Liver (tissue), 9 donors: ENCODE measurements around the gene NEUROD4. TPM values are rescaled to one million over a fixed set of nuclear protein-coding genes. Genes with fewer than 3 reads are reported as not detected.

ENCODE experiments used
- DNase-seq: peaks from one replicate; pipeline ENCODE4 v3.0.0-alpha.2; 2017; ENCODE audit warnings: low spot score
- H3K27ac ChIP-seq, 2 donors: one replicate each; pipeline ENCODE4 v1.7.0; 2013; ENCODE audit warnings: inconsistent platforms in 2 of 2, low read length in 2 of 2, control low read depth in 1 of 2, low read depth in 1 of 2, mild to moderate bottlenecking in 1 of 2
- H3K27me3 ChIP-seq, 4 donors: one replicate each; pipeline versions ENCODE4 v1.6.1 to v1.7.0; 2013; ENCODE audit warnings: low read length in 3 of 4, inconsistent platforms in 1 of 4, mild to moderate bottlenecking in 1 of 4, moderate library complexity in 1 of 4; ENCODE audit not compliant: control insufficient read depth in 4 of 4, insufficient read depth in 4 of 4
- H3K36me3 ChIP-seq, 4 donors: one replicate each; pipeline versions ENCODE4 v1.6.1 to v1.7.0; 2013; ENCODE audit warnings: low read length in 3 of 4, mild to moderate bottlenecking in 3 of 4, low read depth in 1 of 4, moderate library complexity in 1 of 4; ENCODE audit not compliant: control insufficient read depth in 4 of 4, insufficient read depth in 3 of 4
- H3K4me1 ChIP-seq, 4 donors: one replicate each; pipeline versions ENCODE4 v1.6.1 to v1.7.0; 2013; ENCODE audit warnings: low read length in 3 of 4, mild to moderate bottlenecking in 3 of 4, moderate library complexity in 1 of 4; ENCODE audit not compliant: control insufficient read depth in 4 of 4, insufficient read depth in 4 of 4
- H3K4me3 ChIP-seq, 3 donors: one replicate each; pipeline versions ENCODE4 v1.6.1 to v1.7.0; 2013; ENCODE audit warnings: low read length in 3 of 3, control low read depth in 1 of 3, low read depth in 1 of 3, mild to moderate bottlenecking in 1 of 3
- H3K9ac ChIP-seq, 2 donors: one replicate each; pipeline ENCODE4 v1.7.0; 2013; ENCODE audit warnings: low read length in 2 of 2, mild to moderate bottlenecking in 2 of 2, moderate library complexity in 2 of 2, control low read depth in 1 of 2, low read depth in 1 of 2
- H3K9me3 ChIP-seq, 4 donors: one replicate each; pipeline versions ENCODE4 v1.6.1 to v1.7.0; 2013; ENCODE audit warnings: low read length in 3 of 4; ENCODE audit not compliant: control insufficient read depth in 4 of 4
- FOXA1 ChIP-seq: IDR thresholded peaks from 2 replicates; pipeline ENCODE4 v1.6.1; 2016; ENCODE audit warnings: antibody characterized with exemption
- GABPA ChIP-seq, 2 donors: IDR thresholded peaks in 1 of 2; conservative IDR thresholded peaks in 1 of 2; 2 replicates each; pipeline ENCODE4 v1.6.1; 2016; ENCODE audit warnings: antibody characterized with exemption in 2 of 2, mild to moderate bottlenecking in 1 of 2, moderate library complexity in 1 of 2
- HNF4A ChIP-seq, 2 donors: conservative IDR thresholded peaks; 2 replicates each; pipeline ENCODE4 v1.6.1; 2016; ENCODE audit warnings: antibody characterized with exemption in 2 of 2, mild to moderate bottlenecking in 2 of 2
- HNF4G ChIP-seq: IDR thresholded peaks from 2 replicates; pipeline ENCODE4 v1.6.1; 2016; ENCODE audit warnings: antibody characterized with exemption
- JUND ChIP-seq, 2 donors: IDR thresholded peaks; 2 replicates each; pipeline ENCODE4 v1.6.1; 2016; ENCODE audit warnings: antibody characterized with exemption in 2 of 2
- NR2F2 ChIP-seq: IDR thresholded peaks from 2 replicates; pipeline ENCODE4 v1.6.1; 2016; ENCODE audit warnings: antibody characterized with exemption
- RAD21 ChIP-seq, 2 donors: IDR thresholded peaks; 2 replicates each; pipeline ENCODE4 v1.6.1; 2016; ENCODE audit warnings: antibody characterized with exemption in 2 of 2, mild to moderate bottlenecking in 2 of 2
- RXRA ChIP-seq, 2 donors: IDR thresholded peaks; 2 replicates each; pipeline ENCODE4 v1.6.1; 2017 to 2018; ENCODE audit warnings: antibody characterized with exemption in 2 of 2, mild to moderate bottlenecking in 1 of 2
- SP1 ChIP-seq: IDR thresholded peaks from 2 replicates; pipeline ENCODE4 v1.6.1; 2018; ENCODE audit warnings: antibody characterized with exemption, mild to moderate bottlenecking
- YY1 ChIP-seq: IDR thresholded peaks from 2 replicates; pipeline ENCODE4 v1.6.1; 2016; ENCODE audit warnings: antibody characterized with exemption, mild to moderate bottlenecking
- WGBS: extraction: QIAGEN DNeasy Blood & Tissue Kit; methylation state at CpG from one replicate; pipeline ENCODE4 v1.1.7; 2013; 5-methylcytosine and 5-hydroxymethylcytosine counted together
- polyA plus RNA-seq, 2 donors: library from polyadenylated mRNA; stranded (reverse) in 1 of 2; unstranded in 1 of 2; fragments of 200-250 nt in 1 of 2; fragments of >200 nt in 1 of 2; fragmentation: Nextera tagmentation in 1 of 2; extraction: Ambion mirVana in 1 of 2; gene quantifications; one replicate each; pipeline versions ENCODE4 v1.2.1 to v1.2.3, GENCODE V29; 2013 to 2015
- total RNA-seq, 2 donors: library from RNA; depleted of rRNA; stranded (reverse); fragments of >200 nt; gene quantifications; one replicate each; pipeline ENCODE4 v1.2.3, GENCODE V29; 2014
- TF ChIP-seq, protein P1 (sequence below): IDR thresholded peaks from 2 replicates; pipeline ENCODE4 v1.6.1; 2016; ENCODE audit warnings: antibody characterized with exemption
- TF ChIP-seq, protein P2 (sequence below): IDR thresholded peaks from 2 replicates; pipeline ENCODE4 v1.6.1; 2016; ENCODE audit warnings: antibody characterized with exemption
- TF ChIP-seq, protein P3 (sequence below): fragments of 150-350 bp; IDR thresholded peaks from 2 replicates; pipeline ENCODE4 v1.5.1; 2017; ENCODE audit warnings: improper control_type of control experiment, low read depth, low read length; ENCODE audit not compliant: missing input control
- TF ChIP-seq, protein P4 (sequence below): IDR thresholded peaks from 2 replicates; pipeline ENCODE4 v1.6.1; 2016; ENCODE audit warnings: antibody characterized with exemption, mild to moderate bottlenecking
- donor health status: healthy.
- donor health status: healthy.
- donor health status: healthy.
- donor health status: healthy.
- donor health status: healthy.

The NEUROD4 gene
- total and polyA plus RNA-seq, 4 donors, result not detected

DNA sequence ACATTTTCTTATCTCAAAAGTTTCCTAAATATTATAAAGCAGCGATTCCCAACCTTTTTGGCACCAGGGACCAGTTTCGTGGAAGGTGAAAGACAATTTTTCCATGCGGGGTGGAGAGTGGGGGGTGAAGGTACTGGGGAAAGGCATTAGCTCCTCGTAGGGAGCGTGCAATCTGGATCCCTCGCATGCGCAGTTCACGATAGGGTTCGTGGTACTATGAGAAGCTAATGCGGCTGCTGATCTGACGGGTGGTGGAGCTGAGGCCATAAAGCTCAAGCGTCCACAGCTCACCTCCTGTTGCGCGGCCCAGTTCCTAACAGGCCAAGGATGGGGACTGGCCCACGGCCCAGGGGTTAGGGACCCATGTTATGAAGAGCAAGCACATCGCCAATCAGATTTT is 29.9 kb downstream of the NEUROD4 start (continued):
- no peak for TF ChIP-seq SP1

DNA sequence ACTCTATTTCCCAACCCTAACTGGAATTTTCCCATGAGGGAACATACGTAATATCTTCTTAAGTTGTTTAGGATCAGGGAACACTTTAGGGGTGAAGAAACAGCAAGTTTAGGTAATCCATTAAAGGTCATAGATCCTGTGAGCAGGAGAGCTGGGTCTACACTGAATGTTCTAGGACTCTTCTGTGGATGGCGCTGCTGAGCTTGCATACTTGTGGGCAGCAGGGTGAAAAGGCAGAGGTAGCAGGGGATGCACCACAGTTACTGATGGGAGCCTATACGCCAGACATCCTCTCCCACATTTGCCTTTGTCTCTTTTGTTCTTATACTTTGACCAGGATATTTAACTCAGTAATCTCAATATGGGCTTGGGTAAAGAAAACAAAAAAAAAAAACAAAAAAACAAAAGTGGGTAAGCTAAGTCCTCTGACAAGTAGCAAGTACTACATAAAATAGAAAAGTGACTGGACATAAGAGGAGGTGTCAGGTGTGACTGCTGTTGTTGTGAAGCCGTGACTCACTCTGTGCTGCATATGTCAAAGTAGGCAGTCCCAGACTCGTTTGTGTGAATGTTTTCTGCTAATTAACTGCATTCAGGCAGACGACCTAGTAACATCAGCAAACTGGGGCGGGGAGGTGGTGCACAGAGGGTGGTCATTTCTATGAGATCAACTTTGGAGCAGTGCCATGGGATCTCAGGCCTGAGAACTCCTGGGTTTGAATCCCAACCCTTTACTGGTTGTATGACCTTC is 31.6 kb downstream of the NEUROD4 start:
- Histone ChIP-seq H3K4me3 (no peak overlapping the region), H3K27me3 (peaks cover 0 to 6% (median 0%) of the 10 kb centered on the region in 4 donors), H3K9me3 (no peaks in the 10 kb centered on the region), H3K27ac (no peak overlapping the region), H3K36me3 (no peaks in the 10 kb centered on the region), H3K9ac (no peak overlapping the region), H3K4me1 (no peaks in the 10 kb centered on the region)
- DNase-seq, result no peak
- TF ChIP-seq YY1 (no peak), HNF4G (no peak), RXRA (IDR thresholded peaks at IDR 0.05) (no peak), HNF4A (conservative IDR thresholded peaks at IDR 0.05) (no peak), FOXA1 (no peak), JUND (IDR thresholded peaks at IDR 0.05) (no peak), RAD21 (IDR thresholded peaks at IDR 0.05) (no peak), NR2F2 (no peak), GABPA (IDR thresholded peaks at IDR 0.05 in 1 of 2, conservative IDR thresholded peaks at IDR 0.05 in 1 of 2) (no peak)
- TF ChIP-seq, protein P1, sequence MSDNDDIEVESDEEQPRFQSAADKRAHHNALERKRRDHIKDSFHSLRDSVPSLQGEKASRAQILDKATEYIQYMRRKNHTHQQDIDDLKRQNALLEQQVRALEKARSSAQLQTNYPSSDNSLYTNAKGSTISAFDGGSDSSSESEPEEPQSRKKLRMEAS, result no peak
- TF ChIP-seq, protein P2, sequence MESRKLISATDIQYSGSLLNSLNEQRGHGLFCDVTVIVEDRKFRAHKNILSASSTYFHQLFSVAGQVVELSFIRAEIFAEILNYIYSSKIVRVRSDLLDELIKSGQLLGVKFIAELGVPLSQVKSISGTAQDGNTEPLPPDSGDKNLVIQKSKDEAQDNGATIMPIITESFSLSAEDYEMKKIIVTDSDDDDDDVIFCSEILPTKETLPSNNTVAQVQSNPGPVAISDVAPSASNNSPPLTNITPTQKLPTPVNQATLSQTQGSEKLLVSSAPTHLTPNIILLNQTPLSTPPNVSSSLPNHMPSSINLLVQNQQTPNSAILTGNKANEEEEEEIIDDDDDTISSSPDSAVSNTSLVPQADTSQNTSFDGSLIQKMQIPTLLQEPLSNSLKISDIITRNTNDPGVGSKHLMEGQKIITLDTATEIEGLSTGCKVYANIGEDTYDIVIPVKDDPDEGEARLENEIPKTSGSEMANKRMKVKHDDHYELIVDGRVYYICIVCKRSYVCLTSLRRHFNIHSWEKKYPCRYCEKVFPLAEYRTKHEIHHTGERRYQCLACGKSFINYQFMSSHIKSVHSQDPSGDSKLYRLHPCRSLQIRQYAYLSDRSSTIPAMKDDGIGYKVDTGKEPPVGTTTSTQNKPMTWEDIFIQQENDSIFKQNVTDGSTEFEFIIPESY, result no peak
- TF ChIP-seq, protein P3, sequence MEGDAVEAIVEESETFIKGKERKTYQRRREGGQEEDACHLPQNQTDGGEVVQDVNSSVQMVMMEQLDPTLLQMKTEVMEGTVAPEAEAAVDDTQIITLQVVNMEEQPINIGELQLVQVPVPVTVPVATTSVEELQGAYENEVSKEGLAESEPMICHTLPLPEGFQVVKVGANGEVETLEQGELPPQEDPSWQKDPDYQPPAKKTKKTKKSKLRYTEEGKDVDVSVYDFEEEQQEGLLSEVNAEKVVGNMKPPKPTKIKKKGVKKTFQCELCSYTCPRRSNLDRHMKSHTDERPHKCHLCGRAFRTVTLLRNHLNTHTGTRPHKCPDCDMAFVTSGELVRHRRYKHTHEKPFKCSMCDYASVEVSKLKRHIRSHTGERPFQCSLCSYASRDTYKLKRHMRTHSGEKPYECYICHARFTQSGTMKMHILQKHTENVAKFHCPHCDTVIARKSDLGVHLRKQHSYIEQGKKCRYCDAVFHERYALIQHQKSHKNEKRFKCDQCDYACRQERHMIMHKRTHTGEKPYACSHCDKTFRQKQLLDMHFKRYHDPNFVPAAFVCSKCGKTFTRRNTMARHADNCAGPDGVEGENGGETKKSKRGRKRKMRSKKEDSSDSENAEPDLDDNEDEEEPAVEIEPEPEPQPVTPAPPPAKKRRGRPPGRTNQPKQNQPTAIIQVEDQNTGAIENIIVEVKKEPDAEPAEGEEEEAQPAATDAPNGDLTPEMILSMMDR, result no peak
- TF ChIP-seq, protein P4, sequence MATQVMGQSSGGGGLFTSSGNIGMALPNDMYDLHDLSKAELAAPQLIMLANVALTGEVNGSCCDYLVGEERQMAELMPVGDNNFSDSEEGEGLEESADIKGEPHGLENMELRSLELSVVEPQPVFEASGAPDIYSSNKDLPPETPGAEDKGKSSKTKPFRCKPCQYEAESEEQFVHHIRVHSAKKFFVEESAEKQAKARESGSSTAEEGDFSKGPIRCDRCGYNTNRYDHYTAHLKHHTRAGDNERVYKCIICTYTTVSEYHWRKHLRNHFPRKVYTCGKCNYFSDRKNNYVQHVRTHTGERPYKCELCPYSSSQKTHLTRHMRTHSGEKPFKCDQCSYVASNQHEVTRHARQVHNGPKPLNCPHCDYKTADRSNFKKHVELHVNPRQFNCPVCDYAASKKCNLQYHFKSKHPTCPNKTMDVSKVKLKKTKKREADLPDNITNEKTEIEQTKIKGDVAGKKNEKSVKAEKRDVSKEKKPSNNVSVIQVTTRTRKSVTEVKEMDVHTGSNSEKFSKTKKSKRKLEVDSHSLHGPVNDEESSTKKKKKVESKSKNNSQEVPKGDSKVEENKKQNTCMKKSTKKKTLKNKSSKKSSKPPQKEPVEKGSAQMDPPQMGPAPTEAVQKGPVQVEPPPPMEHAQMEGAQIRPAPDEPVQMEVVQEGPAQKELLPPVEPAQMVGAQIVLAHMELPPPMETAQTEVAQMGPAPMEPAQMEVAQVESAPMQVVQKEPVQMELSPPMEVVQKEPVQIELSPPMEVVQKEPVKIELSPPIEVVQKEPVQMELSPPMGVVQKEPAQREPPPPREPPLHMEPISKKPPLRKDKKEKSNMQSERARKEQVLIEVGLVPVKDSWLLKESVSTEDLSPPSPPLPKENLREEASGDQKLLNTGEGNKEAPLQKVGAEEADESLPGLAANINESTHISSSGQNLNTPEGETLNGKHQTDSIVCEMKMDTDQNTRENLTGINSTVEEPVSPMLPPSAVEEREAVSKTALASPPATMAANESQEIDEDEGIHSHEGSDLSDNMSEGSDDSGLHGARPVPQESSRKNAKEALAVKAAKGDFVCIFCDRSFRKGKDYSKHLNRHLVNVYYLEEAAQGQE, result no peak
- 57% methylated on average over 7 of the region's 7 CpGs for WGBS
